B cell (primary cell): ENCODE measurements around the gene RARA. TPM values are rescaled to one million over a fixed set of nuclear protein-coding genes. Genes with fewer than 3 reads are reported as not detected.

Experiments used
- ATAC-seq: fragments of 200-7000 bp; cut with Tn5 transposase; one replicate; pipeline ENCODE4 v1.10.0; 2021; ENCODE audit warnings: low read depth, mild to moderate bottlenecking, moderate number of reproducible peaks, moderate library complexity
- CTCF ChIA-PET: fragments of 350-600 bp; sonication (Branson Sonifier 250); formaldehyde crosslinking; loops from one replicate; lab custom pipeline; 2021; ENCODE audit warnings: antibody characterized with exemption, inconsistent platforms; lab: Charles Lee
- POLR2A ChIA-PET: fragments of 350-600 bp; sonication (Branson Sonifier 250); formaldehyde crosslinking; loops from one replicate; lab custom pipeline; 2021; ENCODE audit warnings: antibody characterized with exemption; lab: Charles Lee
- DNase-seq: peaks from one replicate; pipeline ENCODE4 v3.0.0; 2013
- H2AFZ ChIP-seq: 2 replicates; pipeline ENCODE4 v1.6.1; 2012; ENCODE audit warnings: mild to moderate bottlenecking, low read depth, low read length; ENCODE audit not compliant: insufficient read depth, poor library complexity, severe bottlenecking
- H3K27ac ChIP-seq, 2 donors: 1 replicate in 1 of 2; 2 replicates in 1 of 2; pipeline ENCODE4 v1.5.1; 2012 to 2013; ENCODE audit warnings: low read length in 2 of 2, mild to moderate bottlenecking in 2 of 2, moderate library complexity in 1 of 2
- H3K27me3 ChIP-seq, 4 experiments: fragments of 200-600 bp in 1 of 4; sonication (generic) in 1 of 4; replicated peaks in 1 of 4; 1 replicate in 2 of 4; 2 replicates in 2 of 4; pipeline versions ENCODE4 v1.6.1 to v1.7.0; 2013 to 2016; ENCODE audit warnings: low read length in 3 of 4, mild to moderate bottlenecking in 2 of 4, mixed read lengths in 1 of 4, moderate library complexity in 1 of 4; ENCODE audit not compliant: insufficient read depth in 4 of 4, control insufficient read depth in 3 of 4; ENCODE audit errors: control extremely low read depth in 1 of 4
- H3K36me3 ChIP-seq, 2 experiments: replicated peaks in 1 of 2; 1 replicate in 1 of 2; 2 replicates in 1 of 2; pipeline versions ENCODE4 v1.6.1 to v1.7.1; 2013; ENCODE audit warnings: low read length in 1 of 2; ENCODE audit not compliant: insufficient read depth in 2 of 2, control insufficient read depth in 1 of 2; ENCODE audit errors: control extremely low read depth in 1 of 2, extremely low read depth in 1 of 2
- H3K4me1 ChIP-seq, 2 donors: fragments of 200-600 bp in 1 of 2; sonication (generic) in 1 of 2; 1 replicate in 1 of 2; 2 replicates in 1 of 2; pipeline versions ENCODE4 v1.5.1 to v1.6.1; 2013 to 2017; ENCODE audit warnings: low read length in 2 of 2; ENCODE audit not compliant: control insufficient read depth in 2 of 2, insufficient read depth in 2 of 2
- H3K4me2 ChIP-seq: replicated peaks from 2 replicates; pipeline ENCODE3; 2012; ENCODE audit warnings: mild to moderate bottlenecking, low read depth, low read length; ENCODE audit not compliant: poor library complexity, severe bottlenecking
- H3K4me3 ChIP-seq, 5 experiments: fragments of 200-600 bp in 1 of 5; sonication (generic) in 1 of 5; 1 replicate in 3 of 5; 2 replicates in 2 of 5; pipeline versions ENCODE4 v1.5.1 to v1.7.0; 2011 to 2016; ENCODE audit warnings: low read length in 4 of 5, mild to moderate bottlenecking in 4 of 5, low read depth in 2 of 5, control low read depth in 1 of 5, moderate library complexity in 1 of 5; ENCODE audit not compliant: insufficient read depth in 1 of 5; ENCODE audit errors: control extremely low read depth in 1 of 5, extremely low read depth in 1 of 5
- H3K79me2 ChIP-seq: fragments of 200-600 bp; sonication (generic); one replicate; pipeline ENCODE4 v1.6.0; 2016; ENCODE audit warnings: low read length; ENCODE audit not compliant: control insufficient read depth, insufficient read depth
- H3K9ac ChIP-seq: fragments of 200-600 bp; sonication (generic); 2 replicates; pipeline ENCODE4 v1.6.1; 2017; ENCODE audit warnings: mild to moderate bottlenecking, low read length, moderate library complexity
- H3K9me3 ChIP-seq, 3 donors: one replicate each; pipeline versions ENCODE4 v1.6.1 to v1.7.1; 2013; ENCODE audit warnings: low read length in 2 of 3; ENCODE audit not compliant: control insufficient read depth in 2 of 3, insufficient read depth in 1 of 3; ENCODE audit errors: control extremely low read depth in 1 of 3
- H4K20me1 ChIP-seq: 2 replicates; pipeline ENCODE4 v1.6.0; 2012; ENCODE audit warnings: mild to moderate bottlenecking, low read length; ENCODE audit not compliant: insufficient read depth, control insufficient read depth, poor library complexity, severe bottlenecking
- H3K27ac Mint-ChIP-seq: one replicate; pipeline ENCODE4 v1.8.0; 2021; ENCODE audit warnings: mixed read lengths
- H3K27me3 Mint-ChIP-seq: one replicate; pipeline ENCODE4 v1.8.0; 2021; ENCODE audit warnings: mixed read lengths
- H3K4me1 Mint-ChIP-seq: one replicate; pipeline ENCODE4 v1.8.0; 2021; ENCODE audit warnings: mixed read lengths
- H3K4me3 Mint-ChIP-seq: one replicate; pipeline ENCODE4 v1.8.0; 2021; ENCODE audit warnings: mixed read lengths
- H3K9me3 Mint-ChIP-seq: one replicate; pipeline ENCODE4 v1.8.0; 2022; ENCODE audit warnings: mixed read lengths; ENCODE audit not compliant: insufficient read depth
- EZH2 ChIP-seq: IDR thresholded peaks from 2 replicates; pipeline ENCODE4 v1.6.1; 2012; ENCODE audit warnings: borderline replicate concordance, low read depth, mild to moderate bottlenecking, moderate library complexity, low read length; ENCODE audit not compliant: insufficient read depth, poor library complexity, severe bottlenecking
- WGBS: methylation state at CpG from one replicate; pipeline ENCODE4 v1.1.5; 2013; ENCODE audit warnings: missing lambda C conversion rate; ENCODE audit not compliant: insufficient coverage; 5-methylcytosine and 5-hydroxymethylcytosine counted together
- intact Hi-C: fragments of 100-400 bp; cut with micrococcal nuclease; formaldehyde crosslinking; loops from one replicate; pipeline ENCODE4 v1.10.0; 2022
- polyA plus RNA-seq: library from polyadenylated mRNA; depleted of rRNA; stranded (reverse); fragments of >200 nt; gene quantifications from 2 replicates; pipeline ENCODE4 v1.2.3, GENCODE V29; 2012
- total RNA-seq, 2 donors: library from RNA; stranded (reverse); fragments of 120-200 nt in 1 of 2; gene quantifications; 1 replicate in 1 of 2; 2 replicates in 1 of 2; pipeline versions ENCODE4 v1.2.3 to v1.2.4, GENCODE V29; 2013 to 2022
- TF ChIP-seq, protein P1 (sequence below): fragments of 200-600 bp; IDR thresholded peaks from one replicate; pipeline ENCODE4 v1.8.0; 2022; ENCODE audit warnings: antibody characterized with exemption, mild to moderate bottlenecking

Gene RARA
- total and polyA plus RNA-seq, 2 donors (not counting 1 experiment from before 2014, with no cell fraction given) = 20.7 to 86.2 TPM

DNA sequence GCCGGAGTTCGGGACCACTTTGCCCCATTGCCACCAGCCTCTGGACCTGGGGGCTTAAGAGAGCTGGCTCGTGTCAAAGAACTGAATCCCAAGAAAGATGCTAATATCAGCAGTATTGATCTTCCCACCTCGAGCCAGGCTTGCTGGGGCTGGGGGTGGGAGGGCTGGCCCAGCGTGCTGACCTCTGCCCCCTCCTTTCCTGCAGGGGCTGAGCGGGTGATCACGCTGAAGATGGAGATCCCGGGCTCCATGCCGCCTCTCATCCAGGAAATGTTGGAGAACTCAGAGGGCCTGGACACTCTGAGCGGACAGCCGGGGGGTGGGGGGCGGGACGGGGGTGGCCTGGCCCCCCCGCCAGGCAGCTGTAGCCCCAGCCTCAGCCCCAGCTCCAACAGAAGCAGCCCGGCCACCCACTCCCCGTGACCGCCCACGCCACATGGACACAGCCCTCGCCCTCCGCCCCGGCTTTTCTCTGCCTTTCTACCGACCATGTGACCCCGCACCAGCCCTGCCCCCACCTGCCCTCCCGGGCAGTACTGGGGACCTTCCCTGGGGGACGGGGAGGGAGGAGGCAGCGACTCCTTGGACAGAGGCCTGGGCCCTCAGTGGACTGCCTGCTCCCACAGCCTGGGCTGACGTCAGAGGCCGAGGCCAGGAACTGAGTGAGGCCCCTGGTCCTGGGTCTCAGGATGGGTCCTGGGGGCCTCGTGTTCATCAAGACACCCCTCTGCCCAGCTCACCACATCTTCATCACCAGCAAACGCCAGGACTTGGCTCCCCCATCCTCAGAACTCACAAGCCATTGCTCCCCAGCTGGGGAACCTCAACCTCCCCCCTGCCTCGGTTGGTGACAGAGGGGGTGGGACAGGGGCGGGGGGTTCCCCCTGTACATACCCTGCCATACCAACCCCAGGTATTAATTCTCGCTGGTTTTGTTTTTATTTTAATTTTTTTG, 47.1 kb downstream of the RARA start:
- H3K4me3 ChIP-seq = no peak overlapping the region
- H2AFZ ChIP-seq = no peak overlapping the region
- ATAC-seq (no peak), DNase-seq (peak; percentile 42)
- no peak overlapping the region for H3K4me2 ChIP-seq
- ChIA-PET CTCF (interaction anchor here (1.0 to 15.9 kb wide), 15 partner anchors 9 to 269 kb away, joined by 3 to 871 read pairs (median 9); partner anchors contain the start of genes CDC6, GJD3, RARA and TOP2A), POLR2A (interaction anchor here (1.3 to 2.0 kb wide), 3 partner anchors 30 to 53 kb away, joined by 4 to 13 read pairs (median 6); no protein-coding TSS in a partner anchor)
- H3K79me2 ChIP-seq = peaks cover 5% of the 10 kb centered on the region
- H3K27ac Mint-ChIP-seq = no peak overlapping the region
- peaks cover 0 to 32% of the 10 kb centered on the region in 2 experiments for H3K36me3 ChIP-seq
- peaks cover 6% of the 10 kb centered on the region for H3K27me3 Mint-ChIP-seq
- peaks cover 0 to 10% (median 0%) of the 10 kb centered on the region in 4 experiments for H3K27me3 ChIP-seq
- H3K9me3 ChIP-seq = no peaks in the 10 kb centered on the region
- peaks cover 22 to 37% of the 10 kb centered on the region in 2 donors for H3K4me1 ChIP-seq
- 94% methylated on average over 24 of the region's 33 CpGs for WGBS
- no peak overlapping the region for H3K4me3 Mint-ChIP-seq
- peaks cover 22% of the 10 kb centered on the region for H4K20me1 ChIP-seq
- intact Hi-C loops = loop anchor here (1.0 to 5.0 kb wide), 4 partner anchors 15 to 154 kb away; no protein-coding TSS in a partner anchor
- no peak for TF ChIP-seq EZH2
- TF ChIP-seq, protein P1, sequence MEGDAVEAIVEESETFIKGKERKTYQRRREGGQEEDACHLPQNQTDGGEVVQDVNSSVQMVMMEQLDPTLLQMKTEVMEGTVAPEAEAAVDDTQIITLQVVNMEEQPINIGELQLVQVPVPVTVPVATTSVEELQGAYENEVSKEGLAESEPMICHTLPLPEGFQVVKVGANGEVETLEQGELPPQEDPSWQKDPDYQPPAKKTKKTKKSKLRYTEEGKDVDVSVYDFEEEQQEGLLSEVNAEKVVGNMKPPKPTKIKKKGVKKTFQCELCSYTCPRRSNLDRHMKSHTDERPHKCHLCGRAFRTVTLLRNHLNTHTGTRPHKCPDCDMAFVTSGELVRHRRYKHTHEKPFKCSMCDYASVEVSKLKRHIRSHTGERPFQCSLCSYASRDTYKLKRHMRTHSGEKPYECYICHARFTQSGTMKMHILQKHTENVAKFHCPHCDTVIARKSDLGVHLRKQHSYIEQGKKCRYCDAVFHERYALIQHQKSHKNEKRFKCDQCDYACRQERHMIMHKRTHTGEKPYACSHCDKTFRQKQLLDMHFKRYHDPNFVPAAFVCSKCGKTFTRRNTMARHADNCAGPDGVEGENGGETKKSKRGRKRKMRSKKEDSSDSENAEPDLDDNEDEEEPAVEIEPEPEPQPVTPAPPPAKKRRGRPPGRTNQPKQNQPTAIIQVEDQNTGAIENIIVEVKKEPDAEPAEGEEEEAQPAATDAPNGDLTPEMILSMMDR = no peak
- H3K4me1 Mint-ChIP-seq = peaks cover 36% of the 10 kb centered on the region
- H3K9ac ChIP-seq = no peak overlapping the region
- H3K27ac ChIP-seq = no peak overlapping the region
- no peaks in the 10 kb centered on the region for H3K9me3 Mint-ChIP-seq
